Transverse colon (tissue), 3 donors: Measurements from ENCODE around the gene TMEM62.

ENCODE experiments used
- CTCF ChIP-seq, 5 experiments: fragments of 200-600 bp in 3 of 5; fragments of 450-650 bp in 2 of 5; sonication (generic) in 3 of 5; IDR thresholded peaks; 1 replicate in 2 of 5; 2 replicates in 3 of 5; pipeline ENCODE4 v1.5.1; 2016 to 2017; ENCODE audit warnings: antibody characterized with exemption in 5 of 5, inconsistent platforms in 3 of 5, mild to moderate bottlenecking in 2 of 5, moderate library complexity in 1 of 5
- POLR2A ChIP-seq: fragments of 450-650 bp; IDR thresholded peaks from one replicate; pipeline ENCODE4 v1.6.1; 2016; ENCODE audit warnings: antibody characterized with exemption, mild to moderate bottlenecking, moderate library complexity

DNA sequence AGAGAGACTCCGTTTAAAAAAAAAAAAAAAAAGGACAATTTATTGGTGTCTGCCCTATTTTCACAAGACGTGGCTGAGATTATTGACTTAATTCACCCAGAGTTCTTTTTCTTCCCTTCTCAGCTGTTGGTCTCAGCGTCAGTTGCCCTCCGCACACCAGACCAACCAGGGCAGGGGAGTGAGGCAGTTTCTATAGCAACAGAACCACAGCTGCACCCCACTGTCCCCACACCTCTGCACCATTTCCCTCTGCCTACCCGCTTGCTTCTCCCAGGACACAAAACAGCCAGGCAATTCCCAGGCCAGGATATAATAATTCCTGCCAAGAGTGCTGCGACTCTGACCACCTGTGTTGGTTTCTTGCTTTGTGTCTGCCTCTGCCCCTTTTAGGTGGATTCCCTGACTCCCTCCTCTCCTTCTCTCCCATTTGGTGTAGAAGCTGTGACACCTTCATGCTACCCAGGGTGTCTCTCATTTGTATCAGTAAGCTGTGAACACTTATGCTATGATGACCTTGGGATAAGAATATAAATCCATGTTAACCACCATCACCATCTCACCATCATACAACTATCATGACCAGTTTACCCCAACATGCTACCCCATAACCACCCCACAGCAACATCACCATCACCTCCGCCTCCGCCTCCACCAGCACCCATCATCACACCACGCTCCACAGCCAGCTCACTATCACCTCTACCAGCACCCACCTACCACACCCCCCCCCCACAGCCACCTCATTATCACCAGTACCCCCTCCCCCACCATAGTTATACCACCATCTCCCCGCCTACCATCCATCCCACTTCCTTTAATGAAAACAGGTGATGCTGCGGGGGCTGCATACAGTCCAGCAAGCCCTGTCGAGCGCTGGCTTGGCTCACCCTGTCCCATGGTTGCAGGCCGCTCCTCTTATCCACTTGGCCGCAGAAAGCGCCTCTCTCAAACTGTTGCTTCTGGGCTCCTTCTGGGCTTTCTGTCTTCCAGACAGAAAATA, 86.8 kb downstream of the TMEM62 start:
- no peak for TF ChIP-seq POLR2A
- no peak for TF ChIP-seq CTCF (IDR thresholded peaks at IDR 0.05)
